ENCODE data around the gene ESRRA.

The ESRRA gene

GRCh38 chr11:64331569-64332371 is 26.4 kb downstream of the ESRRA start:
- peak; percentile 33 to 36 for DNase-seq (ENCODE audit: low read depth in 2 of 2)

DNA sequence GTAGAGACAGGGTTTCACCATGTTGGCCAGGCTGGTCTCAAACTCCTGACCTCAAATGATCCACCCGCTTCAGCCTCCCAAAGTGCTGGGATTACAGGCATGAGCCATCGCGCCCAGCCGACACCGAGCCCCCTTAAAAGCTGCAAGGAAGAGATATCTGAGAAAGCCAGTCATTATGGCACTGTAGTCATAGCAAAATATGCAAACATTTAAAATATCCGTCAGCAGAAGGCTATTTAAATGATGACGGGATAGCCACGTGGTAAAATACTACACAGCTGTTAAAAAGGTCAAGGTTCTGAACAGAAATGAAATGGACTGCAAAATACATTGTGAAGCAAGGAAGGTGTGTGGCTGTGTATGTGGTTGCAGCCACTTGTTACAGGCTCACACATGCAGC is 28.2 kb downstream of the ESRRA start:
- no peak for DNase-seq (ENCODE audit: low read depth in 2 of 2)

GRCh38 chr11:64334764-64335735 is 29.7 kb downstream of the ESRRA start:
- DNase-seq (ENCODE audit: low read depth in 2 of 2) = peak; percentile 77

DNA sequence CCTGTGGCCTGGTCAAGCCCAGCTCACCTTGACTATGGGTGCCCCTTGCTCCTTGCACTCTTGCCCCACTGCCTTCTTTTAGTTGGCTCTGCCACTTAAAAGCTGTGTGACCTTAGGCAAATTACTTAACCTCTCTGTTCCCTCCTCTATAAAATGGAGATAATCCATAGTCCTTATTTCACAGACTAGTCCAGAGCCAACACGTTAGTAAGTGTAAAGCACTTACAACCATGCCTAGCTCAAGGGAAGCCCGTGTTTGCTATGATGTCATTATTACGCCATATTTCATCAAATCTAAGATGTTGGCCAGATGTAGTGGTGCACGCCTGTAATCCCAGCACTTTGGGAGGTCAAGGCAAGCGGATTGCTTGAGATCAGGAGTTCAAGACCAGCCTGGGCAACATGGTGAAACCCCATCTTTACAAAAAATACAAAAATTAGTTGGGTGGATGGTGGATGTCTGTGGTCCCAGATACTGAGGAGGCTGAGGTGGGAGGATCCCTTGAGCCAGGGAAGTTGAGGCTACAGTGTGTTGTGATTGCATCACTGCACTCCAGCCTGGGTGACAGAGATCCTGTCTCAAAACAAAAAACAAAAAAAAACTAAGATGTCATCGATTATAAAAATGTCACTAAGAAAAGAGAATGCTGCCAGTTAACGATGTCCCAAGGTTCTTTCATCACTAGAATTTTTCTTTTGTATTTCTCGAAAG is 32.4 kb downstream of the ESRRA start:
- DNase-seq (ENCODE audit: low read depth in 2 of 2) = no peak

DNA sequence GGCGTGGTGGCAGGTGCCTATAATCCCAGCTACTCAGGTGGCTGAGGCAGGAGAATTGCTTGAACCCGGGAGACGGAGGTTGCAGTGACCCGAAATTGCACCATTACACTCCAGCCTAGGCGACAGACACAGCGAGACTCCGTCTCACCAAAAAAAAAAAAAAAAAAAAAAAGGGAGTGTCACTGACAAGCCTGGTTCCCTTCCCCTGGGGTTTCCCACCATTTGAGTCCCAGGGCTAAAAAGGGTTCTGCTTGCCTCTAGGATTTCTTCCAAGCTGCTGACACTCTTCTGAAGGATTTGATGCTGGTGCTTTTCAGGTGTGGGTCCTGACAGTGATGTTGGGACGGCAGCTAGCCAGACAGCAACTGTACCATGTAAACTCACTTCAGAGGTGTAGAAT is 33.4 kb downstream of the ESRRA start:
- no peak for DNase-seq (ENCODE audit: low read depth in 2 of 2)

GRCh38 chr11:64339286-64339685 is 34.0 kb downstream of the ESRRA start:
- DNase-seq (ENCODE audit: low read depth in 2 of 2) = no peak

GRCh38 chr11:64339754-64340408 is 34.6 kb downstream of the ESRRA start, which contains the start of gene CCDC88B:
Gene CCDC88B, plus strand, starts transcription at chr11:64340204. Its CDS starts 63 bp downstream, at chr11:64340267.
- DNase-seq (ENCODE audit: low read depth in 2 of 2) = no peak

GRCh38 chr11:64340671-64341335 is 35.5 kb downstream of the ESRRA start:
- no peak for DNase-seq (ENCODE audit: low read depth in 2 of 2)

DNA sequence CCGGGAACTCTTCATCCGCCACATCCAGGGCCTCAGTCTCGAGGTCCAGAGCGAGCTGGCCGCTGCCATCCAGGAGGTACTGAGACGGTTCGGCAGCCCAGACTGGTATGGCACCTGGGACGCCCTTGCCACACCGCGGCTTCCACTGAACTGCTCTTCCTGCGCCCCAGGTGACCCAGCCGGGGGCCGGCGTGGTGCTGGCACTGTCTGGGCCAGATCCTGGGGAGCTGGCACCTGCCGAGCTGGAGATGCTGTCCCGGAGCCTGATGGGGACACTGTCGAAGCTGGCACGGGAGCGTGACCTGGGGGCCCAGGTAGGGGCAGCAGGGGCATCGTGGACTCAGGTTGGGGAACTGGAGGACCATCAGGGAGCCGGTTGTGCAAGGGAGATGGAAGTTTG is 36.1 kb downstream of the ESRRA start:
- DNase-seq (ENCODE audit: low read depth in 2 of 2) = no peak

GRCh38 chr11:64341851-64342791 is 36.8 kb downstream of the ESRRA start:
- peak; percentile 63 to 64 for DNase-seq (ENCODE audit: low read depth in 2 of 2)

DNA sequence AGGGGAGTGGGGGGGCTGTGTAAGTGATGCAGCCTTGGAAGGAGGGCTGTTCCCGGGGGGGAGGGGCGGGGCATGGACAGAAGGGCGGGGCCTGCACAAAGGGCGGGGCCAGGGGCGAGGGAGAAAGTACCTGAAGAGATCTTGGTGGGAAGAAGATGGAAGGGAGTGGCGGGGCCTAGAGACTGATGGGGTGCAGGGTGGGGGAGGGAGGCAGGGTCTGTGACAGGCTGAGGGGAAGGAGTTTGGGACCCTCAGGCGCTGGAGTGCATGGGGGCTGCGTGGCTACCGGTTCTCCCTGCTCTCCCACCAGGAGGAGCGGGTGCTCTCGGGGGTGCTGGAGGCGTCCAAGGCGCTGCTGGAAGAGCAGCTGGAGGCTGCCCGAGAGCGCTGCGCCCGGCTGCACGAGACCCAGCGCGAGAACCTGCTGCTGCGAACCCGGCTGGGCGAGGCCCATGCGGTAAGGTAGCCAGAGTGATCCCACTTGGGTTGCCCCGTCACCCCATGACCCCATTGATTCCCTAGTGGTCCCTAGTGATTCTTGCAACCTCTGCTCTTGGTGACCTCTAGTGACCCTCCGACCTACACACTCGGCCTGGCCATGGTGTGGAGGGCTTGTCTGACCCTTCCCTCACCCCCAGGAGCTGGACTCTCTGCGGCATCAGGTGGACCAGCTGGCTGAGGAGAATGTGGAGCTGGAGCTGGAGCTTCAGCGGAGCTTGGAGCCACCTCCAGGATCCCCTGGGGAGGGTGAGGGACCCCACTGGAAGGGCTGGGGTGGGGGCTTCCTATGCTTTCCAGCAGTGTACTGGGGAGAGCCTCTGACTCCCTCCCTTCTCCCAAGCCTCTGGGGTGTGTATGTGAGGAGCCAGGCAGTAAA is 37.8 kb downstream of the ESRRA start:
- DNase-seq (ENCODE audit: low read depth in 2 of 2) = no peak

GRCh38 chr11:64343767-64344559 is 38.6 kb downstream of the ESRRA start:
- DNase-seq (ENCODE audit: low read depth in 2 of 2) = no peak

GRCh38 chr11:64344787-64345186 is 39.5 kb downstream of the ESRRA start:
- no peak for DNase-seq (ENCODE audit: low read depth in 2 of 2)

DNA sequence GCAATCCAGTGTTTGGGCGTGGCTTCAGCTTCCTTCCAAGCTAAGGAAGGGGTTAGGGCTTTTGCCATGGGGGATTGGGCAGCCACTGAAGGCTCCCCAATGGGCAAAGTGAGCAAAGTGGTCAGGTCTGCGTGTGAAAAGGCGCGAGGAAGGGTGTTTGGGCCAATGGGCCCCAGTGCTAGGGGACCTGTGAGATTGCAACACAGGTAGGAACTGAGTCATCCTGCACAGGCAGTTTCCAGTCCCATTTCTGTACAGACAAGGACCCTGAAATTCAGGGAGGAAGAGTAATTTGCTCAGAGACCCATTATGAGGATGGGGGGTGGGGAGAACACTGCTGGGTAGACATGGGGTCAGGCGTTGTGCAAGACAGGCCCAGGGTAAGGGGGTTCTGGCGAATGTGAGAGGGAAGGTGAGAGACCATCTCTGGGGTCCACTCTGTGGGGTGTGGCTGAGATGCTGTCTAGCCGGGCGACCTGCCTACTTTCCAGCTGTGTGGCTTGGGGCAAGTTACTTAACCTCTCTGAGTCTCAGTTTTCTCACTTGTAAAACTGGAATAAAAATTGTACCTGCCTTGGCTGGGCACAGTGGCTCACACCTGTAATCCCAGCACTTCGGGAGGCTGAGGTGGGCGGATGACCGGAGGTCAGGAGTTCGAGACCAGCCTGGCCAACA is 42.0 kb downstream of the ESRRA start:
- no peak for DNase-seq (ENCODE audit: low read depth in 2 of 2)

DNA sequence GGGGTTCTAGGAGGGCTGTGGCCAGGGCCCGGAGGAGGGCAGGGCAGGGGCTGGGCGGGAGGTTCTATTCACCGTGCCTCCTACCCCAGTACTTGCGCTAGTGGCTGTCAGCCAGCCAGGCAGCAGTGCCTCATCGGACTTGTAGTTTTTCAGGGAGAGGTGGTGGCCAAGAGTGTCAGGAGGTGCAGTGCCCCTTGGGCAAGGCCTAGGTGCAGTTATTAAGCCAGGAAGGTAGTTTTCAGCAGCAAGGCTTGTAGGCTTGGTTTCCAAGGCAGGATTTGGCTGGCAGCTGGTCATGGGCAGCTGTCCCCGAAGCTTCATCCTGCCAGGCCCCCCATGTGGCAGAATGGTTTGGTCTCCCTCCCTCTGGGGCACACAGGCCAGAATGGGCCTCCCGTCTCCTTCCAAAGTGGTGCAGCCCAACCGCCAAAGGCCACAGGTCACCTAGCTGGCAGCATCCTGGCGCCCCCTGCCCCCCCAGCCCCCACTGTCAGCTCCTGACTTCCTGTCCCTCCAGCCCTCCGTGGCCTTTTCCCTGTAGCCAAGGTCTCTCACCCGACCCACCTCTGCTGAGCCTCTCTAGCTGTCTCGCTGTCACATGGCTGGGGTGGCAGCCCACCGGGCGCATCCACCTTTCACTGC is 43.2 kb downstream of the ESRRA start:
- no peak for DNase-seq (ENCODE audit: low read depth in 2 of 2)

DNA sequence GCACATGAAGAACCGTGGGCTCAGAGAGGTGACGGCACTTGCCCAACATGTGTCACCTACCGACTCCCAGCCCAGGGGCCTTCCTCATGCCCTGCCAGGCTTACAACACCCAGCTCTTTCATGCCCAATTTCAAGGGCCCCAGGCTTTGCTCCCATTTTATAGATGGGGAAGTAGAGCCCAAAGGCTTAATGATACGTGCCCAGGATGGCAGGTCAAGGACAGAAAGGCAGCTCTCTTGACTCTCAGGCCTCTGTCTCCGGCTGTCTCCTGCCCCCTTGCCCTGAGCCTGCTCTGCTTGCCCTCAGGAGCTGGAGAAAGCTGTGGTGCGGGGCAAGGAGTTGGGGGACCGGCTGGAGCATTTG is 43.7 kb downstream of the ESRRA start:
- DNase-seq (ENCODE audit: low read depth in 2 of 2) = no peak

DNA sequence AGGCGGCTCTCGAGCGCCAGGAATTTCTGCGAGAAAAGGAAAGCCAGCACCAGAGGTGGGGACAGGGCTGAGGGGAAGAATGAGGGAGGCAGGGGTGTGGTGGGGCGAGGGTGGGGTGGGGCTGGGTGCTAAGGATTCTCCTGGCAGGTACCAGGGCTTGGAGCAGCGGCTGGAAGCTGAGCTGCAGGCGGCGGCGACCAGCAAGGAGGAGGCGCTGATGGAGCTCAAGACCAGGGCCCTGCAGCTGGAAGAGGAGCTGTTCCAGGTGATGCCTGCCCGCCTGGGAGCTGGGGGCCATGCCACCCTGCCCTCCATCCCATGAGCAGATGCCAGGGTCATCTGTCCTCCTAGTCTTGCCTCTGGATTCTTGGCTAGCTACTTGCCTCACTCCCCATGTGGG is 44.1 kb downstream of the ESRRA start:
- DNase-seq (ENCODE audit: low read depth in 2 of 2) = no peak

All from fibroblast of skin of left biceps (primary cell).